CD4-positive, CD25-positive, alpha-beta regulatory T cell (primary cell): ENCODE data around the gene ANAPC16. TPM values are rescaled to one million over a fixed set of nuclear protein-coding genes. Genes with fewer than 3 reads are reported as not detected.
"Not testable (repeated sequence)": the region's sequence is repeated elsewhere in the genome, so short reads cannot be mapped to it uniquely, and the experiment has no call there.

Experiments
- ATAC-seq, 2 donors: fragments of 150-1000 bp; cut with Tn5 transposase; one replicate each; pipeline ENCODE4 v1.10.0; 2021; ENCODE audit warnings: low read depth in 2 of 2, moderate number of reproducible peaks in 2 of 2, moderate library complexity in 1 of 2
- DNase-seq, 3 donors: peaks; one replicate each; pipeline versions ENCODE4 v3.0.0 to v3.0.0-alpha.2; 2012 to 2022; ENCODE audit warnings: mixed read lengths in 1 of 3
- H3K27ac ChIP-seq: one replicate; pipeline ENCODE4 v1.7.0; 2013; ENCODE audit warnings: mild to moderate bottlenecking, low read length; ENCODE audit not compliant: insufficient read depth, poor library complexity, severe bottlenecking
- H3K27me3 ChIP-seq: one replicate; pipeline ENCODE4 v1.7.0; 2013; ENCODE audit warnings: low read length; ENCODE audit not compliant: control insufficient read depth, insufficient read depth
- H3K36me3 ChIP-seq: one replicate; pipeline ENCODE4 v1.7.0; 2013; ENCODE audit warnings: mild to moderate bottlenecking, low read length, moderate library complexity; ENCODE audit not compliant: control insufficient read depth, insufficient read depth
- H3K4me1 ChIP-seq: 2 replicates; pipeline ENCODE4 v1.7.0; 2013; ENCODE audit warnings: mild to moderate bottlenecking, low read length; ENCODE audit not compliant: insufficient read depth, control insufficient read depth, poor library complexity, severe bottlenecking
- H3K4me3 ChIP-seq: one replicate; pipeline ENCODE4 v1.7.0; 2013; ENCODE audit warnings: low read depth, mild to moderate bottlenecking, low read length, moderate library complexity
- H3K9me3 ChIP-seq, 2 experiments: 1 replicate in 1 of 2; 2 replicates in 1 of 2; pipeline ENCODE4 v1.7.0; 2013; ENCODE audit warnings: low read length in 2 of 2, mild to moderate bottlenecking in 1 of 2, moderate library complexity in 1 of 2; ENCODE audit not compliant: control insufficient read depth in 2 of 2
- H3K27ac Mint-ChIP-seq, 3 donors: one replicate each; pipeline ENCODE4 v1.8.0; 2020 to 2022; ENCODE audit warnings: mild to moderate bottlenecking in 3 of 3, mixed read lengths in 3 of 3, moderate library complexity in 2 of 3
- H3K27me3 Mint-ChIP-seq: one replicate; pipeline ENCODE4 v1.8.0; 2022; ENCODE audit warnings: mild to moderate bottlenecking, mixed read lengths
- H3K36me3 Mint-ChIP-seq: one replicate; pipeline ENCODE4 v1.8.0; 2020; ENCODE audit warnings: mixed read lengths
- H3K4me1 Mint-ChIP-seq, 4 donors: one replicate each; pipeline ENCODE4 v1.8.0; 2020 to 2022; ENCODE audit warnings: mixed read lengths in 4 of 4, mild to moderate bottlenecking in 1 of 4
- H3K4me3 Mint-ChIP-seq, 4 donors: one replicate each; pipeline ENCODE4 v1.8.0; 2020 to 2022; ENCODE audit warnings: mild to moderate bottlenecking in 4 of 4, mixed read lengths in 4 of 4, moderate library complexity in 3 of 4
- H3K9me3 Mint-ChIP-seq, 7 donors: one replicate each; pipeline ENCODE4 v1.8.0; 2020 to 2022; ENCODE audit warnings: mixed read lengths in 7 of 7, mild to moderate bottlenecking in 3 of 7, moderate library complexity in 2 of 7
- polyA plus RNA-seq, 4 donors: library from polyadenylated mRNA; unstranded; fragments of 300-500 nt; fragmentation: Illumina TruSeq; gene quantifications; one replicate each; pipeline ENCODE4 v1.2.3, GENCODE V29; 2021
- total RNA-seq: library from RNA; stranded (reverse); gene quantifications from one replicate; pipeline ENCODE4 v1.2.3, GENCODE V29; 2022

ANAPC16 gene
- total and polyA plus RNA-seq, 5 donors from 2014 or later: 86.6 to 361 (median 285) TPM

DNA sequence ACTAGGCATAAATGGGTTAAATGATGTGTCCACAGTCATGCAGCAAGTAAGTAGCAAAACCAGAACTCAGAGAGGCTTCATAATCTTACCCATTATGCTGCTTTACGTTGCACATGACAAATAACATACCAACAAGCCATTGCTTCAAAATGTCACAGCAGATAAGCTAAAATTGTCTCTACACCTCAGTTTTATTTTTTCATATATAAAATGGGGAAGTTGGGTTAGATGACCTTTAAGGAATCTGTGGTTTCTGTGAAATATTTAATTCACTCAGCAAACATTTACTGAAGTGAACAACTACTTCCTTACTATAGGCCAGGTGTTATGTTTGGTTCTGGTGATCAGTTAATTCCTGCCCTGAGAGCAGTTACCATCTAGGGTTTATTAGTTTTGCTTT, 2.5 kb downstream of the ANAPC16 start:
- peak overlapping the region; percentile 80 to 99 (median 84) for H3K4me3 Mint-ChIP-seq
- peaks cover 56% of the 10 kb centered on the region for H3K4me1 ChIP-seq
- H3K27me3 Mint-ChIP-seq: no peaks in the 10 kb centered on the region
- H3K4me3 ChIP-seq: peak overlapping the region; percentile 64
- H3K27ac ChIP-seq: peak overlapping the region; percentile 98
- DNase-seq (peak in 2 of 3 donors; percentile 16 to 46), ATAC-seq (no peak)
- peaks cover 19% of the 10 kb centered on the region for H3K36me3 Mint-ChIP-seq
- peaks cover 5% of the 10 kb centered on the region for H3K36me3 ChIP-seq
- no peaks in the 10 kb centered on the region for H3K9me3 ChIP-seq
- H3K4me1 Mint-ChIP-seq: peaks cover 23 to 66% (median 31%) of the 10 kb centered on the region in 4 donors
- peak overlapping the region; percentile 83 to 87 (median 86) for H3K27ac Mint-ChIP-seq
- H3K9me3 Mint-ChIP-seq: no peaks in the 10 kb centered on the region
- H3K27me3 ChIP-seq: no peaks in the 10 kb centered on the region

DNA sequence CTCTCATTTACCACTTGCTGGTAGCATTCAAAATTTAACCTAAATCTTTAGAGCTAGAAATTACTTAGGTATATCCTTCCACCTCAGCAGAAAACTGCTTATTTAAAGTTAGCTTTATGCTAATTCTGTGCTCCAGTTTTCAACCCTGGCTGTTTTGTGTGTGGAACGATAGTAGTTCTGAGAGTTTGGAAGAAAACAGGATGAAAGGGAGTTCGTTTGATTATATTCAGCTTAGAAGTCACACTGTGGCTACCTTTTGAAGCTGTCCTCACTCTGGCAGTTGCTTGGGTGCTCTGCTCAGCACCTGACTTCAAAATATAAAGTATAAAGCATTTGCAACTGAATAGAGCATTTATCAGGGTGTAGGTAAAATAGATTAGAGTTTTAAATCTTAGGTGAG, 2.9 kb downstream of the ANAPC16 start:
- H3K27me3 ChIP-seq: no peaks in the 10 kb centered on the region
- no peaks in the 10 kb centered on the region for H3K27me3 Mint-ChIP-seq
- peaks cover 26 to 69% (median 35%) of the 10 kb centered on the region in 4 donors for H3K4me1 Mint-ChIP-seq
- peak overlapping the region; percentile 83 to 87 (median 86) for H3K27ac Mint-ChIP-seq
- no peak for DNase-seq
- peaks cover 19% of the 10 kb centered on the region for H3K36me3 Mint-ChIP-seq
- peak overlapping the region; percentile 80 to 99 (median 84) for H3K4me3 Mint-ChIP-seq
- H3K4me3 ChIP-seq: peak overlapping the region; percentile 64
- H3K27ac ChIP-seq: peak overlapping the region; percentile 98
- H3K36me3 ChIP-seq: peaks cover 6% of the 10 kb centered on the region
- peaks cover 60% of the 10 kb centered on the region for H3K4me1 ChIP-seq
- ATAC-seq: no peak
- no peaks in the 10 kb centered on the region for H3K9me3 ChIP-seq
- no peaks in the 10 kb centered on the region for H3K9me3 Mint-ChIP-seq

DNA sequence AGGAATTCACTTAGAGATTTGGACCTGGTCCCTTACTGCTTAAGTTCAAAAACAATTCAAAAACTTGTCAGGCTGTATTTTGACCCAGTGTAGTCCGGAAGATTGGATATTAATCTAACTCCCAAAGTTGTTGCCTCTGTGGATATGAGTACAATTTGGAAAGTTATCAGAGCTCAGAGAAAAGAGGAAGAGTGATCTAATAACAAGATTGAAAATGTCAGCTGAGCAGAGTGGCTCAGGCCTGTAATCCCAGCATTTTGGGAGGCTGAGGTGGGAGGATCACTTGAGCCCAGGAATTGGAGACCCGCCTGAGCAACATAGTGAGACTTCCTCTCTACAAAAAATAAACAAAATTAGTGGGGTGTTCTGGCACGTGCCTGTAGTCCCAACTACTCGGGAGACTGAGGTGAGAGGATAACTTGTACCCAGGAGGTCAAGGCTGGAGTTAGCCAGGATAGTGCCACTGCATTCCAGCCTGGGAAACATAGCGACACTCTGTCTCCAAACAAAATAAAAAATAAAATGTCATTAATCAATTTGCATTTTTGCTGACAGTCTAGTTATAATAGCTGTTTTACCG, 3.5 kb downstream of the ANAPC16 start:
- peak overlapping the region; percentile 64 for H3K4me3 ChIP-seq

DNA sequence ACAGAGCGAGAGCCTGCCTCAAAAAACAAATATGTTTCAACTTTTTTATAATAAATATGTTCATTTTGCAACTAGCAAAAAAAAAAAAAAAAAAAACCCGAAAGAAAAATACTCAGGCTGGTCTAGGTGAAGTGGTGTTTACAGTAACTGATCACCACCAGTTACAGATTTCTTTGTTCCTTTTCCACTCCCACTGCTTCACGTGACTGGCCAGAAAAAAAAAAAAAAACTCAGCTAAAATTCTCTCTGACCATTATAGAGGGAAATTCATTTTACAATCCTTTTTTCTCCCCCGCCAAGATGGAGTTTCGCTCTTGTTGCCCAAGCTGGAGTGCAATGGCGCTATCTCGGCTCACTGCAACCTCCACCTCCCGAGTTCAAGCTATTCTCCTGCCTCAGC, 4.8 kb downstream of the ANAPC16 start:
- Mint-ChIP-seq H3K27ac (peak overlapping the region in 2 of 3 donors; percentile 31 to 71), H3K36me3 (peaks cover 23% of the 10 kb centered on the region), H3K4me3 (peak overlapping the region in 3 of 4 donors; percentile 20 to 71 (median 48)), H3K9me3 (no peaks in the 10 kb centered on the region), H3K4me1 (peaks cover 23 to 68% (median 35%) of the 10 kb centered on the region in 4 donors), H3K27me3 (no peaks in the 10 kb centered on the region)
- Histone ChIP-seq H3K27ac (peak overlapping the region; percentile 14), H3K4me3 (no peak overlapping the region), H3K27me3 (no peaks in the 10 kb centered on the region), H3K9me3 (no peaks in the 10 kb centered on the region), H3K36me3 (peaks cover 20% of the 10 kb centered on the region), H3K4me1 (peaks cover 48% of the 10 kb centered on the region)
- ATAC-seq (no peak), DNase-seq (no peak)

More for the DNA sequence above, 3.5 kb downstream of the ANAPC16 start:
- Mint-ChIP-seq H3K27me3 (no peaks in the 10 kb centered on the region), H3K36me3 (peaks cover 23% of the 10 kb centered on the region), H3K27ac (peak overlapping the region; percentile 83 to 87 (median 86)), H3K4me1 (peaks cover 28 to 74% (median 38%) of the 10 kb centered on the region in 4 donors), H3K4me3 (peak overlapping the region; percentile 80 to 99 (median 84)), H3K9me3 (no peaks in the 10 kb centered on the region)
- peaks cover 60% of the 10 kb centered on the region for H3K4me1 ChIP-seq
- no peak for DNase-seq
- H3K36me3 ChIP-seq: peaks cover 12% of the 10 kb centered on the region
- H3K9me3 ChIP-seq: no peaks in the 10 kb centered on the region
- H3K27me3 ChIP-seq: no peaks in the 10 kb centered on the region
- H3K27ac ChIP-seq: peak overlapping the region; percentile 98
- no peak for ATAC-seq

DNA sequence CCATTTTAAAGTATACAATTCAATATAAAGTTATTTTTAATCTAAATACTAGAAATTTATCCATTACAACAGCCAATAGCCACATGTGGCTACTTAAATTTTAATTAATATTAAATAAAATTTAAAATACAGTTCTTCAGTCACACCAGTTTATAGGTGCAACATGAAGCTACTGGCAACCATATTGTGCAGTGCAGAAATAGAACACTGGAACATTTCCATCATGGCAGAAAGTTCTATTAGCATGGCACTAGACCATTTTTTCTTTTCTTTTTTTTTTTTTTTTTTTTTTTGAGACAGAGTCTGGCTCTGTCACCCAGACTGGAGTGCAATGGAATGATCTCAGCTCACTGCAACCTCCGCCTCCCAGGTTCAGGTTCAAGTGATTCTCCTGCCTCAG, 5.5 kb downstream of the ANAPC16 start:
- ATAC-seq (no peak), DNase-seq (no peak)
- Histone ChIP-seq H3K27me3 (no peaks in the 10 kb centered on the region), H3K9me3 (no peaks in the 10 kb centered on the region), H3K4me3 (no peak overlapping the region), H3K36me3 (peaks cover 22% of the 10 kb centered on the region), H3K4me1 (peaks cover 48% of the 10 kb centered on the region), H3K27ac (peak overlapping the region; percentile 14)
- Mint-ChIP-seq H3K27ac (no peak overlapping the region), H3K4me1 (peaks cover 23 to 66% (median 34%) of the 10 kb centered on the region in 4 donors), H3K9me3 (no peaks in the 10 kb centered on the region), H3K4me3 (no peak overlapping the region), H3K36me3 (peaks cover 23% of the 10 kb centered on the region), H3K27me3 (no peaks in the 10 kb centered on the region)

DNA sequence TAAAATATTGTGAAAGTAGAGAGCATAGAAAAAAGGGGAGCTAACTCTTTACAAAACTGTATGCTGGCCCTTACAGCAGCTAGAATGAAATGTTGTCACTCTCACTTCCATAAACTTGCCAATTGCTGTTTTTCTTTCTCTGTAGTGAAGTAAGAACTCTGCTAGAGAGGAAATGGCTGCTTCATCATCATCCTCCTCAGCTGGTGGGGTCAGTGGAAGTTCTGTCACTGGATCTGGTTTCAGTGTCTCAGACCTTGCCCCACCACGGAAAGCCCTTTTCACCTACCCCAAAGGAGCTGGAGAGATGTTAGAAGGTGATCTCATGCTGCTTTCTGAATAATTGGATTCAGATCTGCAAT, 7.9 kb downstream of the ANAPC16 start:
- no peaks in the 10 kb centered on the region for H3K9me3 Mint-ChIP-seq
- H3K36me3 ChIP-seq: peaks cover 29% of the 10 kb centered on the region
- H3K27me3 Mint-ChIP-seq: no peaks in the 10 kb centered on the region
- ATAC-seq: no peak
- DNase-seq: no peak
- peaks cover 28% of the 10 kb centered on the region for H3K36me3 Mint-ChIP-seq
- no peak overlapping the region for H3K4me3 ChIP-seq
- peaks cover 27 to 64% (median 37%) of the 10 kb centered on the region in 4 donors for H3K4me1 Mint-ChIP-seq
- peak overlapping the region; percentile 15 for H3K27ac ChIP-seq
- peaks cover 41% of the 10 kb centered on the region for H3K4me1 ChIP-seq
- H3K27ac Mint-ChIP-seq: peak overlapping the region; percentile 31 to 80 (median 80)
- no peaks in the 10 kb centered on the region for H3K9me3 ChIP-seq
- H3K27me3 ChIP-seq: no peaks in the 10 kb centered on the region
- peak overlapping the region in 3 of 4 donors; percentile 36 to 56 (median 51) for H3K4me3 Mint-ChIP-seq

DNA sequence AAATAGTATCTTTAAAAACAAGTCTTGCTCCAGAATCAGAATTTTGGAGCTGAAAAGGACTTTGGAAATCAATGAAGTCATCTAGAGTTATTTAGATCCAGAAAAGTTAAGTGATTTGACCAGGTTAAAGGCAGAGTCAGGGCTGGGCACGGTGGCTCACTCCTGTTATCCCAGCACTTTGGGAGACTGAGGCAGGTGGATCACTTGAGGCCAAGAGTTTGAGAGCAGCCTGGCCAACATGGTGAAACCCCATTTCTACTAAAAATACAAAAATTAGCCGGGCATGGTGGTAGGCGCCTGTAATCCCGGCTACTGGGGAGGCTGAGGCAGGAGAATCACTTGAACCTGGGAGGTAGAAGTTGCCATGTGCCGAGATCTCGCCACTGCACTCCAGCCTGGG, 8.4 kb downstream of the ANAPC16 start:
- not testable (repeated sequence) for ATAC-seq

More for the DNA sequence above, 8.4 kb downstream of the ANAPC16 start:
- not testable (repeated sequence) for H3K27ac ChIP-seq, H3K4me3 ChIP-seq, H3K9me3 Mint-ChIP-seq, H3K9me3 ChIP-seq, H3K27me3 Mint-ChIP-seq, DNase-seq, H3K27me3 ChIP-seq
- Histone ChIP-seq H3K36me3 (peaks cover 29% of the 10 kb centered on the region), H3K4me1 (peaks cover 36% of the 10 kb centered on the region)
- peak overlapping the region in 1 of 4 donors; percentile 70 for H3K4me3 Mint-ChIP-seq
- H3K36me3 Mint-ChIP-seq: peaks cover 28% of the 10 kb centered on the region
- peaks cover 26 to 64% (median 34%) of the 10 kb centered on the region in 4 donors for H3K4me1 Mint-ChIP-seq
- peak overlapping the region; percentile 20 to 80 (median 80) for H3K27ac Mint-ChIP-seq
